T-helper 1 cell treated with Interleukin-12 subunit alpha and Interleukin-12 subunit beta and Interleukin-4 antibody, amounts not matched to agents 30 ng/mL and 1 ng/mL, for 36 hours (primary cell): ENCODE results near the gene RSU1. TPM values are rescaled to one million over a fixed set of nuclear protein-coding genes. Genes with fewer than 3 reads are reported as not detected.

Experiments used
- intact Hi-C: fragments of 100-400 bp; cut with micrococcal nuclease; formaldehyde crosslinking; loops from one replicate; pipeline ENCODE4 v1.15.1; 2024
- total RNA-seq: library from RNA; stranded (reverse); gene quantifications from 2 replicates; pipeline ENCODE4 v1.2.3, GENCODE V29; 2022

The RSU1 gene
- total RNA-seq, 1 donor from 2014 or later, result 89.8 TPM

- intact Hi-C loops, result no loop called here
These were observed 68.5 kb downstream of the RSU1 start for GRCh38 chr10:16748749-16749148.

- intact Hi-C loops, result no loop called here
These were observed 70.4 kb downstream of the RSU1 start for GRCh38 chr10:16746856-16747255.

GRCh38 chr10:16745061-16745460, 72.2 kb downstream of the RSU1 start:
- intact Hi-C loops, result no loop called here

GRCh38 chr10:16742165-16742960, 74.9 kb downstream of the RSU1 start:
- intact Hi-C loops, result no loop called here

- intact Hi-C loops, result no loop called here
These were observed 75.7 kb downstream of the RSU1 start for GRCh38 chr10:16741540-16741939.

- intact Hi-C loops, result no loop called here
These were observed 79.8 kb downstream of the RSU1 start for GRCh38 chr10:16737420-16737819.

GRCh38 chr10:16735671-16736070, 81.6 kb downstream of the RSU1 start:
- intact Hi-C loops, result no loop called here

- intact Hi-C loops, result no loop called here
These were observed 84.8 kb downstream of the RSU1 start for GRCh38 chr10:16732376-16732775.

GRCh38 chr10:16728266-16728665, 89.0 kb downstream of the RSU1 start:
- intact Hi-C loops, result no loop called here

GRCh38 chr10:16727666-16728065, 89.6 kb downstream of the RSU1 start:
- intact Hi-C loops, result no loop called here

- intact Hi-C loops, result no loop called here
These were observed 92.7 kb downstream of the RSU1 start for GRCh38 chr10:16724509-16724908.

- intact Hi-C loops, result no loop called here
These were observed 96.4 kb downstream of the RSU1 start for GRCh38 chr10:16720812-16721211.

- intact Hi-C loops, result no loop called here
These were observed 99.4 kb downstream of the RSU1 start for GRCh38 chr10:16717622-16718395.

GRCh38 chr10:16716051-16716450, 101.2 kb downstream of the RSU1 start:
- intact Hi-C loops, result no loop called here

- intact Hi-C loops, result no loop called here
These were observed 103.9 kb downstream of the RSU1 start for GRCh38 chr10:16713290-16713689.

GRCh38 chr10:16712883-16713282, 104.3 kb downstream of the RSU1 start:
- intact Hi-C loops, result no loop called here

GRCh38 chr10:16700331-16700730, 116.9 kb downstream of the RSU1 start:
- intact Hi-C loops, result no loop called here

GRCh38 chr10:16699435-16700057, 117.7 kb downstream of the RSU1 start:
- intact Hi-C loops, result no loop called here

GRCh38 chr10:16698461-16698860, 118.8 kb downstream of the RSU1 start:
- intact Hi-C loops, result no loop called here

- intact Hi-C loops, result no loop called here
These were observed 126.8 kb downstream of the RSU1 start for GRCh38 chr10:16690417-16690816.

- intact Hi-C loops, result no loop called here
These were observed 127.5 kb downstream of the RSU1 start for GRCh38 chr10:16689696-16690095.

GRCh38 chr10:16689227-16689626, 128.0 kb downstream of the RSU1 start:
- intact Hi-C loops, result no loop called here
